ENCODE results near the gene CHST11.
A peak's percentile ranks its signal among the peaks of the same experiment; 100 is the strongest.
"Not testable (repeated sequence)": the region's sequence is repeated elsewhere in the genome, so short reads cannot be mapped to it uniquely, and the experiment has no call there.

The CHST11 gene

DNA sequence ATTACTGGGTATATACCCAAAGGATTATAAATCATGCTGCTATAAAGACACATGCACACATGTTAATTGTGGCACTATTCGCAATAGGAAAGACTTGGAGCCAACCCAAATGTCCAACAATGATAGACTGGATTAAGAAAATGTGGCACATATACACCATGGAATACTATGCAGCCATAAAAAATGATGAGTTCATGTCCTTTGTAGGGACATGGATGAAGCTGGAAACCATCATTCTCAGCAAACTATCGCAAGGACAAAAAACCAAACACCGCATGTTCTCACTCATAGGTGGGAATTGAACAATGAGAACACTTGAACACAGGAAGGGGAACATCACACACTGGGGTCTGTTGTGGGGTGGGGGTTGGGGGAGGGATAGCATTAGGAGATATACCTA lies 117.6 kb downstream of the CHST11 start:
- not testable (repeated sequence) for DNase-seq (ENCODE audit: low read depth, low spot score); H3K27ac ChIP-seq

DNA sequence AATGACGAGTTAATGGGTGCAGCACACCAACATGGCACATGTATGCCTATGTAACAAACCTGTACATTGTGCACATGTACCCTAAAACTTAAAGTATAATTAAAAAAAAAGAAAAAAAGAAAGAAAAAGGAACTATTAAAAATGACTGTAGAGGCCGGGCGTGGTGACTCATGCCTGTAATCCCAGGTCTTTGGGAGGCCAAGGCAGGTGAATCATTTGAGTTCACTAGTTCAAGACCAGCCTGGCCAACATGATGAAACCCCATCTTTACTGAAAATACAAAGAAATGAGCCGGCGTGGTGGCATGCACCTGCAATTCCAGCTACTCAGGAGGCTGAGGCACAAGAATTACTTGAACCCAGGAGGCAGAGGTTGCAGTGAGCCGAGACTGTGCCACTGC lies 118.0 kb downstream of the CHST11 start:
- not testable (repeated sequence) for H3K27ac ChIP-seq; DNase-seq (ENCODE audit: low read depth, low spot score)

DNA sequence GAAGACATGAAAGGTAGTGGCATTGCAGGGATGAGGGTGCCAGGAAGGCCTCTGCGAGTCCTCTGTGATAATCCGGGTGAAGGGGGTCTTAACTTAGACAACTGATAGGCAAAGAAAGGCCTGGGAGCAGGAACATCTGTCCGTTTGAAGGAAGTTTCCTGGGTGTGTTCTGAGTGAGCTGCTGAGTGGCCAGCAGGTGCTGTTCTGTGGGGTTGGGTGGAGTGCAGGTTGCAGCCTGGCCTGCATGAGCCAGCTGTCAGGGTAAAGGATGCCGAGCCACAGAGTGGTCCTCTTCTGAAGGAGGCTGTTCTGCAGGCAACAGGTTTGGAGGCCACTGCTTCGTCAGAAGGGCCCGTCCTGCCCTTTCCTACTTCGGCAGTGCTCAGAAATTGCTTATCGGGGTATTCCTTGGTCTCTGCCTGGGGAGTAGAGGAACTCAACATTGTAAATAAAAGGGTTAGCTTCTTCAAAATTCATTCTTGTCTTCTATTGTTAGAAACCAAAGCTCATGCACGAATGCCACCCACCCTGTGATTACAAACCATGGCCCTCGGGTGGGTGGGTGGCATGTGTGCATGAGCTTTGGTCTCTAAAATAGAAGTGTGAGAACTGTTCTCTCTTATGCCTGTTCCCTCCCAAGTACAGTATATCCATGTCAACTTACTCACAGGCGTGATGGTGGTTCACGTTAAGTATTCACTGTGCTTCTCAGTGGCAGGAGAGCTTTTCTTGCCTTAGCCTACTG lies 118.9 kb downstream of the CHST11 start:
- no peak for DNase-seq (ENCODE audit: low read depth, low spot score)
- H3K27ac ChIP-seq: no peak overlapping the region

DNA sequence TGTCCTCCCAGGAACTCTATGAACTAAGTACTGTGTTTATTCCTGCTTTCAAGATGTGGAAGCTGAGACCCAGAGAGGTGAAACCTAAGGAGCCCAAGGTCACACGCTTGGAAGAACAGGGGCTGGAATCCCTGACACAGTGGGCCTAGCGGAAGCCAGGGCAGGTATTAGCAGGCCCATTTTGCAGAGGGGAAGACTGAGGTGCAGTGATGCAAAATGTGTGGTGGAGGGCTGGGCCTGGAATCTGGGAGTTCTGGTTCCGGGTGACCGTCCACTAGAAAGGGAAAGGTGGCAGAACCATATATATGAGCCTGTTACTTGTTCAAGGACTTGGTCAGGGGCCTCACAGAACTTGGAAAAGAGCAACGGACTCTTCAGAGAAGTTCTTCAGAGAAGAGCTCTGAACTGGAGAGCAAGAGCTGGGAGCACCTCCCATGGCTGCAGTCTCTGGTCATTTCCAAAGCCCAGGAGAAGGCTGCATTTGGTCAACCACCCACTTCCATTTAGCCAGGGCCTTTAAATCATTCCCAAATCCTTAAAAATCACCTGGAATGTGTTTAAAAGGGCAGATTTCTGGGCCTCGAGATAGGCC lies 119.5 kb downstream of the CHST11 start:
- H3K27ac ChIP-seq: no peak overlapping the region

DNA sequence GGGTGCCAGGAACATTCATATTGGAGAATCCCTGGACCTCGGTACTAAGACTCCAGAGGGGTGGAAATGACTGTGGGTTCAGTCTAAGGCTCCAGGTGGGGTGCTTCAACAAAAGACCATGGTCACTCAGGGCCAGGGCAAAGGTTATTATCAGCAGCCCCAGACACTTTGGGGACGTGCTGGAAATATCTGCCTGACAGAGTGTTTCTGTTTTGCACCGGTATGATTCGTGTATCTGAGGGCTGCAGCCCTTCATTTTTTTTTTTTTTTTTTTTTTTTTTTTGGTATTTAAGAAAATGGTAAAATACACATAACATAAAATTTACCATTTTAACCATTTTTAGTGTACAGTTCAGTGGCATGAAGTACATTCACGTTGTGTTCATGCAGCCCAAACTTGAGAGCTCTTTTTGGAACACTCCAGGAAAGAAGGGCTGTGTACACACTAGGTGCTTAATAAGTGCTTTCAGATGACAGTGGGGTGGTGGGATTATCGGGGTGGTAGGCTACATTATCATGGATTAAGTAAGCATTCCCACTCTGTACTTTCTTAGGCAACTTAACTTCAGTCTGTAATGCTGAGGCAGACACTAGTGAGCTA lies 120.3 kb downstream of the CHST11 start:
- no peak for DNase-seq (ENCODE audit: low read depth, low spot score)
- no peak overlapping the region for H3K27ac ChIP-seq

More for the DNA sequence above, 119.5 kb downstream of the CHST11 start:
- DNase-seq (ENCODE audit: low read depth, low spot score): no peak

DNA sequence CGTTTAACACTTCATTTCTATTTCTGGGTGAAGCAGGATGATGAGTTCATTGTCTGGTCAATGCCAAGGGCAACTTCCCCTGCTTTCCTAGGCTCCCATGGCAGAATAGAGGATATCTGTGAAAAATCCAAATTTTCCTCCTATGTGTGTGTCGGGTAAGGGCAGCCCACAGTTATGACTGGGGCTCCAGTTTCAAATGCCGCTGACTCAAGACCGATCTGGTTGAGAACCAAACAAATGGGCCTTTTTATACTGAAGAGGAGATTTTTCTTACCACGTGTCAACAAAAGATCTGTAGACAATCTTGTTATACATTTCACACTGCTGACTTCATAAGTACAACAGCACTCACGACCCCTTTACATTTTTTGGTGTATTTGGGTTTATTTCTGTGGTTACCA lies 120.8 kb downstream of the CHST11 start:
- DNase-seq (ENCODE audit: low read depth, low spot score): no peak
- no peak overlapping the region for H3K27ac ChIP-seq

DNA sequence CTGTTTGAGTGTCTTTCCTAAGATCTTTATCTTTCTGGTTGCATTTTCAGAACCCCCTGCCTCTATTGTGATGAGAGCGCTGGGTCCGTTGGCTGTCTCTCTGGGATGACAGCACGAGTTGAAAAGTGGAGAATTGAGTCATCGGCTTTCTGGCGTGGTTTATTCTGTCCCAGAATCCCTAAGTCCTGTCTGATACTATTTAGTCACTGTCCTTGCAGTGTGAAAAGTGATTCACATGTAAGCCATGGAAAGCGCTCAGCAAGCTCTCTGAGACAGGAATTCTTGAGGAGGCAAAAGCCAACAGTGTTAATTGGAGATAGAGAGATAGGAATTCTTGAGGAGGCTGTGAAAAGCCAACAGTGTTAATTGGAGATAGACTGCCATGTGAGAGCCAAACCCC lies 121.7 kb downstream of the CHST11 start:
- no peak for DNase-seq (ENCODE audit: low read depth, low spot score)

DNA sequence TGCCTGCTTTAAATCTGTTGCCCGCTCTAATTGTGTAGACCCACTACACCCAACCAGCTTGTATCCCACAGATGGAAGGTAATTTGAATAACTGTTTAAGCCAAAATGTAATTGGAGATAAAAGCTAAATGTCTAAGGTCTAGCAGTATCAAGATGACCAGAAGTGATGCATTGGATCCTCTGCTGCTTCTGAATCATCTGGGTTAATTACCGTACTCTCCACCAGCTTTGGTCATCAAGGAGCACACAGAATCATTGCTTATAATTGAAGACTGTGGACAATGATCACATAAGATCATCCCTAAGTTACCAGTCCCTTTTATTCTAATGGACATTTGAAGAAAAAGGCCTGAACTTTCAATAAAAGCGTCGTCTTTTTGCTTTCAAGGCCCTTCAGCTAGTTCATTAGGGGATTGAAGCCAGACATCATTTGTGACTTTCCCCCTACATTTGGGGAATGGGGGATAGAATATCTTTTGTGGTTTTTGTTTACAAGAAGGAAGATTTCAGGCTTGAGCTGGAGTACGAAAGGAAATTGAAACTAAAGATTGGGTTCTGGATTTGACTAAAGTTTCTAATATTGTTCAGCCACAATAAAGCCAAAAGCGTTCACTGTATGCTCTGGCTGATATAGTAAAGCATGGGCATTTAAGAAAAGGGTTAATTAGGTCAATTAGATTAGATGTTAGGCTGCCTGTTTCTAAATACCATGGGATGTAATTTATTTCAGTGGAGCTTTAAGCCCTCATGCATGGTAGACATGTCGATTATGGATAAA lies 123.2 kb downstream of the CHST11 start:
- no peak overlapping the region for H3K27ac ChIP-seq
- DNase-seq (ENCODE audit: low read depth, low spot score): no peak

More for the DNA sequence above, 121.7 kb downstream of the CHST11 start:
- H3K27ac ChIP-seq: no peak overlapping the region

DNA sequence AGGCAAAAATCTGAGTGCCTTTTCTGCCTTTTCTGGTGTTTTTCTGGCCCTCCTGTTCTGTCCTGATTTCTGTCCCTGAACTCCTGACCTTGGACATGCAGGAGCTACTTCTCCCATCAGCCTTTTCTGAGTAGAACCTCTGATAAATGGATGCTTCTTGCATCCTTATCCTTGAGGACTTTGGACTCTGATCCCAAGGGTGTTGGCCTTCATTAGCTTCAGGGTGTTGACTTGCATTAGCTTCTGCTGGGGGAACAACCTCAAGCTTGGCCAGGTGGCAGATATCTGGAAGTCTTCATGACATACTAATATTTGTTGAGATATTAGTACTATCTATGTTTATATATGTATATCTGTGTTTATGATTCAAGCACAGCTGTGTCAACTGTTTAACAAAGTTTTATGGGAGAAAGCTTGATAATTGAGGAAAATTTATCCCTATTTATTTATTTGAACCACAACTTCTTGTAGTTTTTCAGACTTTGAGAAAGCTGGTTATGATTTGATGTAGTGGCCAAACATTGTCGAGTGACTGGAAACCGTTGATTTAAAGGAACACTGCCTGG lies 124.3 kb downstream of the CHST11 start:
- DNase-seq (ENCODE audit: low read depth, low spot score): no peak
- no peak overlapping the region for H3K27ac ChIP-seq

DNA sequence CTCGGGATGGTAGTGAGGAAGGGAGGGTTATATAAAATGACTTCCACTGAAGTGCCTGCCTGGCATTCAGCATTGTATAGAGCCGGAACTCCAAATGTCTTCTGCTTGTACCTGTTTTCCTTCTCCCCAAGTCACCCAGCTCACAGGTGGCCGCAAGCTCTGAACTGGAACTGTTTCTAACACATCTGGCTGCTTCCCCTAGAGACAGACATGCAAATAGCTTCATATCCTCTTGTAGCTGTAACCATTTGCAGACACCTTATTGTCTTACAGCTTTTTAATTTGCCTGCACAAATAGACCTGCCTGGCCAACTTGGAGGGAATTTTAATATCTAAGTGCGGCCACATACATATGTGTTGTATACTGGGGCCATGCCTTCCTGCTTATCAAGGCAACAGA lies 126.0 kb downstream of the CHST11 start:
- no peak overlapping the region for H3K27ac ChIP-seq
- DNase-seq (ENCODE audit: low read depth, low spot score): no peak

DNA sequence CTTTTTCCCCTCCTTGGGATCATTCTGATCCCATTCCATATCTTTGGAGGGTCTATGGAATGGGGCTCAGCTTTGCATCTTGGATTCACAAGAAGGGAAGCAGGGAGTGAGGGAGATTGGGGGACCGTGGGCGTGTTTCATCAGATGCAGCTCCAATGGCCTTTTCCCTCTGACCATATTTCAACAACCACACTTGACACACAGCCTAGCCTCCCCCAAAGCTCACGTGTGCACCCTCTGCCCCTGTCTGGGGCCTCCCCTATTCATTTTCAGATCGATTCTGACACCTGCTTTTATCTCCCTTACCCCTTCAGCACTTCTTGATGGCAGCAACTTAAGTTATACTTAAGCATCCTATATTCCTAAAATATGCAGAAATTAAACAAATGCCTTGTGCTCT lies 126.6 kb downstream of the CHST11 start:
- no peak overlapping the region for H3K27ac ChIP-seq
- DNase-seq (ENCODE audit: low read depth, low spot score): no peak

DNA sequence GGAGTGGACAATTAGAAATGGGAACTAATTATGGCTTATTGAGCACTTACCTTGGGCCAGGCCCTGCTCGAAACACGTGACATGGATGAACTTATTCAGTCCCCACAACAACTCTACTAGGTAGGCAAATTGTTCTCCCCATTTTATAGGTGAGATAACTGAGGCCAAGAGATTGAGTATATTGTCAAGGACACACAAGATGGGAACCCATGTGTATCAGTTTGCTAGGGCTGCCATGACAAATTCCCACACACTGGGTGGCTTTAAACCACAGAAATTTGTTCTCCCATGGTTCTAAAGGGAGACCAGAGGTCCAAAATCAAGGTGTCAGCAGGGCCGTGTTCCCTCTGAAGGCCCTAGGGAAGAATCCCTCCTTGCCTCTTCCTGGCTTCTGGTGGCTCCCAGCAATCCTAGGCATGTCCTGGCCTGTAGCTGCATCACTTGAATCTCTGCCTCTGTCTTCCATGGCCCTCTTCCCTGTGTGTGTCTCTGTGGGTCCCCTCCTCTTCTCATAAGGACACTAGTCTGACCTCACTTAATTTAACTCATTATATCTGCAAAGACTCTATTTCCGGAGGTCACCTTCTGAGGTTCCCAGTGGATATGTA lies 128.8 kb downstream of the CHST11 start:
- peak overlapping the region; percentile 92 for H3K27ac ChIP-seq
- no peak for DNase-seq (ENCODE audit: low read depth, low spot score)

DNA sequence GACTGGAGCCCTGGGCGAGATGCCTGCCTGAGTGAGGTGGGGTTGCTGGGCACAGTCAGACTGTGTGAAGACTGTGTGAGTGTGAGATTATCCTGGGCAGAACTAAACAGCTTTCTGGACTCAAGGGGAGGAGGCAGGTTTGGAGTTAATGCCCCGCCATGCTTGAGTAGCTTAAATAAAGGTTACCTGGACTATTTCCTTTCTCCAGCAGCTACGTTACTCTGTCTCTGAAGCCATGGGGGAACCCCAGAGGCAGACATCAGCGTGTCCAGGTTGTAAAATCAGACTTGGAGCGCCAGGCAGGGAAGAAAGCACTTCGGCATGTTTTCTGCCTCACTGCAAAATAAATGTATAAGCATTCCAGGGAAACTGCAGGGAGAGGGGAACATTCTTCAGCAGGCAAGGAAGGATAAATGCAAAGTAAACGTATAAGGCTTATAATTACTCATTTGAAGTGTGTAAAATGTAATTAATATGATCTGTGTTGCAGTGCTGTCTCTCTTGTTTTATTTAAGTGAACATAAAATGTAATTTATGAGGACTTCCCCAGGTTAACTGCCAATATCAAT lies 129.7 kb downstream of the CHST11 start:
- H3K27ac ChIP-seq: peak overlapping the region; percentile 92
- no peak for DNase-seq (ENCODE audit: low read depth, low spot score)

DNA sequence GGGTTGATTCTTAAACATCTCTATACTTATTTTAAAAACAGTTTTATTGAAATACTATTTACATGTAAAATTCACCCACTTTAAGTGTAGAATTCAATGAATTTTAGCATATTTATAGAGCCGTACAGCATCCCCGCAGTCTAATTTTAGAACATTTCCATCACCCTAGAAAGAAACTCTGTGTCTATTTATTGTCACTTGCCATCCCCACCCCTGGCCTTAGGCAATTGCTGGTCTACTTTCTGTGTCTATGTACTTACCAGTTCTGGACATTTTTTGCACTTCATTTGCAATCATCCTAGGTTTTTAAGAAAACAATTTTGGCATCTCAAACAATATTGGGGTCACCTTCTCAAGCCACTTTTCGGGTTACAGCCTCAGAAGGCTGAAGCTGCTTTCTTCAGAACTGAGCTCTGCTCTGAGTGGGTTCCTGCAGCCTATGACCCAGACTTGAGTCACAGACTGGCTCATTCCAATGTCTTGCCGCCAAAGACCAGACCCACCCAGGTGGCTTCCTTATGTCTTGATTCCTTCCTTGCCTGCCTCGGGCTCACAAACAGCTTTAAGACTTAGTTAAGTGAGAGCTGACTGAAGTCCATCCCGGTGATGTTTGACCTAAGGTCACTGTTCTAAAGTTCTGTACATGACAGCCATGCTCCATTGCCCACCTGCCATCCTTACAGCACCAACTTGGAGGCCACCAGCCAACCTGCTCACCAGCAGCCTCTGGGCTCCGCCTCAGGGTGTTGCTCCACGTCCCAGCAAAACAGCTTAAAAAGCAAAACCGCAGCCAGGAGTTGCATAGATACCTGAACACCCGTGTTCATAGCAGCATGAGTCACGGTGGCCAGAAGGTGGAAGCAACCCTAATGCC lies 131.5 kb downstream of the CHST11 start:
- DNase-seq (ENCODE audit: low read depth, low spot score): peak; percentile 82
- H3K27ac ChIP-seq: peak overlapping the region; percentile 92

DNA sequence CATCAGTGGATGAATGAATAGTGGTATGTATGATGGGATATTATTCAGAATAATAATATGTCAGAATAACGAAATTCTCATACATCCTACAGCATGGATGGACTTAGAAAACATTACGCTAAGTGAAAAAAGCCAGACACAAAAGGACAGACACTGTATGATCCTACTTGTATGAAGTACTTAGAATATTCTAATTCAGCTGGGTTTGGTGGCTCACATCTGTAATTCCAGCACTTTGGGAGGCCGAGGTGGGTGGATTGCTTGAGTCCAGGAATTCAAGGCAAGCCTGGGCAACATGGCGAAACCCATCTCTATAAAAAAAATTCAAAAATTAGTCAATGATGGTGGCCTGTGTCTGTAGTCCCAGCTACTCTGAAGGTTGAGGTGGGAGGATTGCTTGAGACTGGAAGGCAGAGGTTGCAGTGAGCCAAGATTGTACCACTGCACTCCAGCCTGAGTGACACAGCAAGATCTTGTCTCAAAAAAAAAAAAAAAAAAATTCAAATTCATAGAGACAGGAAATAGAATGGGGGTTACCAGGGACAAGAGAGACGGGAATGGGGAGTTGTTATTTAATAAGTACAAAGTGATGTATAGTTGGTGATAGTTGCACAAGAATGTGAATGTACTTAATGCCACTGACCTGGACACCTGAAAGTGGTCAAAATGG lies 132.3 kb downstream of the CHST11 start:
- no peak for DNase-seq (ENCODE audit: low read depth, low spot score)
- peak overlapping the region; percentile 92 for H3K27ac ChIP-seq

DNA sequence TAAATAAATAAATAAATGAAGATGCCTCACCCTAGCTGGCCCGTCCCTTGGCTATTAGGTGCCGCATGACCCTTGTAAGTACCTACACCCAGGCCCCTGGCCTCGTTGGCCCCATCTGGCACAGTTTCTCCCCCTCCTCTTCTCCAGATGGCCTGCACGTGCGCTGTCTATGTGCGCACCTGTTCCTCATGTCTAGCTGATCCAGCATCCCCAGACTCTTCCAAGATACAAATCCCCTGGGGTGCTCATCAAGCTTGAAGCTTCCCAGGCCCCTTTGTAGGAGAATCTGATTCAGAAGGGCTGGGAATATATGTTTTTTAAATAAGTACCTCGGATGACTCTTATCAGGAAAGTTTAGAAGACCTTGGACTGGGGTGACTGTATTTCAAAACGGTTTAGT lies 133.3 kb downstream of the CHST11 start:
- DNase-seq (ENCODE audit: low read depth, low spot score): no peak
- H3K27ac ChIP-seq: peak overlapping the region; percentile 92

DNA sequence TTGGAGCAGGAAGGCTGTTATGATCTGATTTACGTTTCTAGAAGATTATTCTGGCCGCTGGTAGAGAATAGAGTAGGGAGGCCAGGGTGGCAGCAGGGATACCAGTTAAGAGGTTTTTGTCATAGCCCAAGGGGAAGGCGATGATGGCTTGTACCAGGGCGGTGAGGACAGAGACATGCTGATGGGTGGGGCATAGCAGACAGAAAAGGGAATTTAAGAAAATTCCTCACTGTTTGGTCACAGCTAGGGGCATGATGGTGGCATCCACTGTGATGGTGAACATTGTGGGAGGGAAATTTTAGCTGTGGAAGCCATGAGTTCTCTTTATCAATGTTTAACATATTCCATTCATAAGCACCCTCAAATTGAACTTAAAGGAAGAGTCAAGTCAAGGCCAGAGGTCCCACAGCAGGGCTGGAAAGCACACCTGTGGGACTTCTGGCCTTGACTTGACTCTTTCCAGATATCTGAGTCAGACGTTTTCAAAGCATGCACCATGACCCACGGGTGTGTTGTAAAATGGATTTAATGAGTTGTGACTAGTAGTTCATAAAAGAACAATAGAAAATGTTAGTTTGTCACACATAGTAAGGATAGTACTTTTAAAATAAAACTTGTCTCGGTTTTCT lies 134.6 kb downstream of the CHST11 start:
- peak overlapping the region; percentile 10 for H3K27ac ChIP-seq
- DNase-seq (ENCODE audit: low read depth, low spot score): no peak

DNA sequence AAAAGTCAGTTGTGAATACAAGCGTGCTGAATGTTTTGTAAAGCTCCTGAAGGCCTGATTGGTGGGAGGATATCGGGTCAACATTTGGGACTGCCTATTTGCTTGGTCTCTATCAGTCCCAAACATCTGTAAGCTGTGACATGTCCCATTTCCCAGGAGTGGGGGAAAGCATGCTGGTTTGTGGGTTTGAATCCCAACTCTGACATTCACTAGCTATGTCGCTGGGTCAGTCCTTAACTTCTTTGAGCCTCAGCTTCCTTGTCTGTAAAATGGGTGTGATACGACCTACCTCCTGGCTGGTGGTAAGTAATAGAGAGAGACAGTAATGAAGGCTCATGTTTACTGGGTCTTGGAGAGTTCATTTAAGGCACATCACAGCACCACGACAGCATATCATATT lies 136.7 kb downstream of the CHST11 start:
- no peak overlapping the region for H3K27ac ChIP-seq
- DNase-seq (ENCODE audit: low read depth, low spot score): no peak

Data from epithelial cell of prostate (primary cell).